ENCODE measurements around the gene NELFA. TPM values are rescaled to one million over a fixed set of nuclear protein-coding genes. Genes with fewer than 3 reads are reported as not detected.

NELFA gene
- total and polyA plus RNA-seq, 2 of the 4 experiments (the other 2 are of a cell fraction) = 4.3 to 21.9 TPM

DNA sequence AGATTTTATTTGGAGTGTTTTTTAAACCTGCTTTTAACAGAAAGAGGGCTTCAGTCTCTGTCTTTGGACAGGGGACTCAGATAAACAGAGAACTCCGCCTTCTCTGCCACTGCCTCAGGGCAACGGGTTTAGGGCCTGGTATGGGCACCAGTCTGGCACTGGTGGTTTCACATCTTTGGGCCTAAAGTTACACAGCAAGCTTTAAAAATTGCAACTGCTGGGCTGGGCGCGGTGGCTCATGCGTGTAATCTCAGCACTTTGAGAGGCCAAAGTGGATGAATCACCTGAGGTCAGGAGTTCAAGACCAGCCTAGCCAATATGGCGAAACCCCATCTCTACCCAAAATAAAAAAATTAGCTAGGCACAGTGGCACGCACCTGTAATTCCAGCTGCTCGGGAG lies 40.1 kb upstream of the NELFA start:
- Histone ChIP-seq H3K9me1 (ENCODE audit: insufficient read depth, low read length) (no peaks in the 10 kb centered on the region), H3K9me3 (ENCODE audit: control insufficient read depth, insufficient read depth, low read length) (no peaks in the 10 kb centered on the region; the same call in 1 of the 2 replicates), H2AK9ac (replicated peaks; ENCODE audit: low read depth, low read length, poor library complexity) (no peak overlapping the region), H2BK20ac (ENCODE audit: low read depth, low read length) (no peak overlapping the region), H3K56ac (ENCODE audit: extremely low read depth, insufficient read depth, low read length) (no peak overlapping the region), H3K27me3 (ENCODE audit: control insufficient read depth, insufficient read depth, low read length) (peaks cover 15% of the 10 kb centered on the region), H3K79me1 (ENCODE audit: low read depth in 1 of 2, low read length in 2 of 2) (no peaks in the 10 kb centered on the region), H3K9ac (ENCODE audit: low read depth, low read length) (no peak overlapping the region), H2BK15ac (ENCODE audit: low read depth, low read length) (no peak overlapping the region), H3K27ac (ENCODE audit: insufficient read depth, low read length) (no peak overlapping the region), H3K4me1 (ENCODE audit: control insufficient read depth, insufficient read depth, low read length) (no peaks in the 10 kb centered on the region), H4K8ac (ENCODE audit: low read depth in 2 of 2, low read length in 2 of 2) (no peak overlapping the region), H3K18ac (ENCODE audit: low read depth, low read length) (no peak overlapping the region), H3K4me2 (ENCODE audit: low read depth, low read length) (no peak overlapping the region), H2BK120ac (ENCODE audit: low read depth, low read length) (no peak overlapping the region), H3K4me3 (ENCODE audit: insufficient read depth, low read depth, low read length) (no peak overlapping the region), H3K14ac (replicated peaks; ENCODE audit: low read depth, low read length) (no peak overlapping the region), H2BK5ac (ENCODE audit: low read depth, low read length, poor library complexity, severe bottlenecking) (no peak overlapping the region), H3K23ac (ENCODE audit: low read depth, low read length) (no peak overlapping the region), H4K5ac (ENCODE audit: low read depth, low read length) (no peak overlapping the region), H2AK5ac (ENCODE audit: low read depth, low read length) (no peak overlapping the region), H3K4ac (ENCODE audit: low read depth, low read length) (no peak overlapping the region), H3K36me3 (ENCODE audit: control insufficient read depth, insufficient read depth, low read length) (peaks cover 2% of the 10 kb centered on the region; the same call in 1 of the 2 replicates), H2AFZ (replicated peaks; ENCODE audit: low read length, poor library complexity) (no peak overlapping the region), H4K91ac (ENCODE audit: insufficient read depth, low read depth, low read length) (no peak overlapping the region), H4K20me1 (ENCODE audit: insufficient read depth, low read length) (no peaks in the 10 kb centered on the region)
- dilution Hi-C loops (cut with HindIII; ENCODE audit: low sequenced_read_pairs, unreplicated experiment) (no loop called here), in situ Hi-C loops (cut with MboI; ENCODE audit: low sequenced_read_pairs) (no loop called here), intact Hi-C loops (cut with micrococcal nuclease) (no loop called here)
- BruUV-seq (replicated peaks) = no TSS peak
- DNase-seq (no peak), ATAC-seq (ENCODE audit: low read depth) (no peak)
- WGBS, 2 experiments (ENCODE audit: extremely low coverage in 2 of 2, insufficient read length in 1 of 2) = 88% methylated on average over 3 of the region's 8 CpGs; no CpG with 5 or more reads in 1 of the 2 experiments
- no peak for TF ChIP-seq CHD1 (IDR thresholded peaks at IDR 0.05; ENCODE audit: low read depth, low read length)
- TF ChIP-seq NFE2L2 (IDR thresholded peaks at IDR 0.05; ENCODE audit: low read depth, low read length) = no peak
- no peak for TF ChIP-seq USF2 (IDR thresholded peaks at IDR 0.05; ENCODE audit: low read depth, low read length)
- TF ChIP-seq RAD21 (IDR thresholded peaks at IDR 0.05; ENCODE audit: low read length) = no peak
- ChIA-PET CTCF (no interaction called here), POLR2A (ENCODE audit: unreplicated experiment) (no interaction called here)
